Breast epithelium (tissue), 3 donors: ENCODE measurements around the gene EAF1.

Experiments used
- CTCF ChIP-seq, 3 donors: fragments of 450-650 bp; IDR thresholded peaks; one replicate each; pipeline ENCODE4 v1.5.1; 2016 to 2017; ENCODE audit warnings: antibody characterized with exemption in 3 of 3, mild to moderate bottlenecking in 3 of 3, moderate library complexity in 3 of 3
- POLR2A ChIP-seq: fragments of 450-650 bp; IDR thresholded peaks from one replicate; pipeline ENCODE4 v1.6.1; 2016; ENCODE audit warnings: antibody characterized with exemption, mild to moderate bottlenecking, moderate library complexity
- POLR2AphosphoS5 ChIP-seq, 3 donors: sonication (generic); formaldehyde crosslinking; IDR thresholded peaks; one replicate each; pipeline ENCODE4 v1.6.1; 2017; ENCODE audit warnings: antibody characterized with exemption in 3 of 3

- no peak for TF ChIP-seq POLR2AphosphoS5 (IDR thresholded peaks at IDR 0.05)
- no peak for TF ChIP-seq CTCF (IDR thresholded peaks at IDR 0.05)
- TF ChIP-seq POLR2A, result no peak
Observed at GRCh38 chr3:15479400-15480224, 52.2 kb downstream of the EAF1 start.
